Islet of Langerhans (tissue), 1 donor: ENCODE results near the gene MECP2.

Experiments
- FAIRE-seq: peaks from one replicate; lab custom pipeline; 2011; peaks lifted over from hg19 to GRCh38; lab: Jason Lieb, UNC

MECP2 gene

DNA sequence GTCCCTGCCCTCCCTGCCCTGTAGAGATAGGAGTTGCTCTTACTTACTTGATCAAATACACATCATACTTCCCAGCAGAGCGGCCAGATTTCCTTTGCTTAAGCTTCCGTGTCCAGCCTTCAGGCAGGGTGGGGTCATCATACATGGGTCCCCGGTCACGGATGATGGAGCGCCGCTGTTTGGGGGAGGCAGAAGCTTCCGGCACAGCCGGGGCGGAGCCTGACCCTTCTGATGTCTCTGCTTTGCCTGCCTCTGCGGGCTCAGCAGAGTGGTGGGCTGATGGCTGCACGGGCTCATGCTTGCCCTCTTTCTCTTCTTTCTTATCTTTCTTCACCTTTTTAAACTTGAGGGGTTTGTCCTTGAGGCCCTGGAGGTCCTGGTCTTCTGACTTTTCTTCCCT lies 65.4 kb downstream of the MECP2 start:
- FAIRE-seq, result no peak

DNA sequence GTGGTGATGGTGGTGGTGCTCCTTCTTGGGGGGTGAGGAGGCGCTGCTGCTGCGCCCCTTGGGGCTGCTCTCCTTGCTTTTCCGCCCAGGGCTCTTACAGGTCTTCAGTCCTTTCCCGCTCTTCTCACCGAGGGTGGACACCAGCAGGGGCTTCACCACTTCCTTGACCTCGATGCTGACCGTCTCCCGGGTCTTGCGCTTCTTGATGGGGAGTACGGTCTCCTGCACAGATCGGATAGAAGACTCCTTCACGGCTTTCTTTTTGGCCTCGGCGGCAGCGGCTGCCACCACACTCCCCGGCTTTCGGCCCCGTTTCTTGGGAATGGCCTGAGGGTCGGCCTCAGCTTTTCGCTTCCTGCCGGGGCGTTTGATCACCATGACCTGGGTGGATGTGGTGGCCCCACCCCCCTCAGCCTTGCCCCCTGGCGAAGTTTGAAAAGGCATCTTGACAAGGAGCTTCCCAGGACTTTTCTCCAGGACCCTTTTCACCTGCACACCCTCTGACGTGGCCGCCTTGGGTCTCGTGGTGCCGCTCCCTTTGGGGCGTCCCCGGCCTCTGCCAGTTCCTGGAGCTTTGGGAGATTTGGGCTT lies 66.7 kb downstream of the MECP2 start:
- no peak for FAIRE-seq

DNA sequence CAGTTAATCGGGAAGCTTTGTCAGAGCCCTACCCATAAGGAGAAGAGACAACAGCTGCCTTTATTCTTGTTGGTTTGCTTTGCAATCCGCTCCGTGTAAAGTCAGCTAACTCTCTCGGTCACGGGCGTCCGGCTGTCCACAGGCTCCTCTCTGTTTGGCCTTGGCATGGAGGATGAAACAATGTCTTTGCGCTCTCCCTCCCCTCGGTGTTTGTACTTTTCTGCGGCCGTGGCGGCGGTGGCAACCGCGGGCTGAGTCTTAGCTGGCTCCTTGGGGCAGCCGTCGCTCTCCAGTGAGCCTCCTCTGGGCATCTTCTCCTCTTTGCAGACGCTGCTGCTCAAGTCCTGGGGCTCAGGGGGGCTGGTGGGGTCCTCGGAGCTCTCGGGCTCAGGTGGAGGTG lies 67.3 kb downstream of the MECP2 start:
- FAIRE-seq, result no peak

DNA sequence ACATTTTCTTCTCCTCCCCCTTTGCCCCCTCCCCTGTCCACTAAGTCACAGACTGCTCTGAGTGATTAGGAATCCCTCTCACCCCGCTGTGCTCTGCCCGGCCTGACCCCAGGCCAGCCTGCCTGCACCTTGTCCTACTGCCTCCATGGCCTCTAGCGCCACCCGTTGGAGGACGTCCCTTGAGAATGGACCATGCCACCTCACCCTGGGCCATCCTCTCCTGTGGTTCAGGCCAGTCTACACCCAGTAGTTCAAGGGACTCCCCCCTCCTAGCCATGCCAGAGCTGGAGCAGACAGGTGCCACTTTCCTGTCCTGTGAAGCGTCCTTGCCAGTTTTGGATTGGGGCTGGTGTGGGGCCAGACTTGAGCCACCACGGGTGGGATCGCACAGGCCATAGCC lies 68.1 kb downstream of the MECP2 start:
- FAIRE-seq, result no peak

DNA sequence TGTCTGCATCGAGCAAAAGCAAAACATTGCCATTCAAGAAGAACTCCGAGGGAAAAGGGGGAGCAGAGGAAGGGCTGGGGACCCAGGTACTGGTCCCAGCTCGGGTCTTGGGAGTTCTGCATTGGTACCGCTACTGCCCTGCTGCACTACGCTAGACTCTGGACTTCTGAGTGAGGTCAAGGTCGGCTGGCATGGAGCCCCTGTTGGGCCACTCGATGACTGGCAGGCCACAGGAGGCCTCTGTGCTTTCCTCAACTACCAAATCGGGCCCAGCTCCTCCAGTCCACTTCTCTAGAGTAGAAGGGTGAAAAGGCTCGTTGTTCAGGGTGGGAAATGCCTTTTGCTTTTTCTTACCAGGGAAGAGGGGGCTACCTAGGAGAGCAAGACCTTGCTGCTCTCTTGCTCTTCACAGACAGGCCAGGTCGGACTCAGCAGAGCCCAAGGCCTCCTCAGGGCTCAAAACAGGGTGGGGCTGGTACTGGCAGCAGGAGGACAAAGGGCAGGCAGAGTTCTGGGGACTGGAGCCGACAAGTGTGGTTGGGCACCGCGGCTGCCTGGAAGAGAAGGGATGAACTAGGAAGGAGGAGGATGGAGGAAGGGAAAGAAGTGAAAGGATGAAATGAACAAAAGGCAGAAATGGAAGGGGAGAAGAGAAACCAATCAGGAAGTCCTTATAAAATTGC lies 68.9 kb downstream of the MECP2 start:
- no peak for FAIRE-seq

DNA sequence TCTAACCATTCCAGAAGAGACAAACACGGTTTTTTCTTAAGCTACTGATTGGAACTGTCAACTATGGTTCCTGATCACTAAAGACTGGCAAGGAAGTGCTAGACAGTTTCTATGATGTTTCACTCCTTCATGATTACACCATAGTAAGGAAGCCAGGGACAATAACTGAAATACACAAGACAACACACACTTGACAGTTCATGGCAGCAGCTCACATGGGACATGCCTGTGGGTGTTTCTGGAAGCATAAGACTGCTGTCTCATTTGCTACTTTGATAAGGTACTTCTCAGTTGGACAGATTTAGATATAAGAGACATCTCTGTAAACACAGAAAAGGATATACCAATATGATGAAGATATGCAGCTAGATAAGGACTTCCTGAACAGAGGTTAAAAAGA lies 69.5 kb downstream of the MECP2 start:
- FAIRE-seq, result no peak

DNA sequence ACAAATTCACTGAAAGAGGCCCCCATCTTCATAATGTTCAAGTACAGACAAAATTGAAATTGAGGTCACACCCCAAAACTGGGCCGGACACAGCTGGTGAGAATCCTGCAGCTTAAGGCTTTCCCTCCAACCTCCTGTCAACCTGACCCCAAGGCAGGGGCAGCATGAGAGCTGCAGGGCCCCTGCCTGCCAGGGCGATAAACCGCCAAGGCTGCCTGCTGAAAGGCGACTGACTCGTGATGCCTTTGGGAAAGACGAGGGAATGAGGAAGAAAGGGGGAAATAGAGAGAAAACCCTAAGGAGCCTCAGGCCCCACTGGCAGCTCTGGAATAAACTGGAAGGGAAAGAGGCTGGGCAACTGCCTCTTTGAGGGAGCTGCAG lies 70.5 kb downstream of the MECP2 start:
- FAIRE-seq, result no peak

DNA sequence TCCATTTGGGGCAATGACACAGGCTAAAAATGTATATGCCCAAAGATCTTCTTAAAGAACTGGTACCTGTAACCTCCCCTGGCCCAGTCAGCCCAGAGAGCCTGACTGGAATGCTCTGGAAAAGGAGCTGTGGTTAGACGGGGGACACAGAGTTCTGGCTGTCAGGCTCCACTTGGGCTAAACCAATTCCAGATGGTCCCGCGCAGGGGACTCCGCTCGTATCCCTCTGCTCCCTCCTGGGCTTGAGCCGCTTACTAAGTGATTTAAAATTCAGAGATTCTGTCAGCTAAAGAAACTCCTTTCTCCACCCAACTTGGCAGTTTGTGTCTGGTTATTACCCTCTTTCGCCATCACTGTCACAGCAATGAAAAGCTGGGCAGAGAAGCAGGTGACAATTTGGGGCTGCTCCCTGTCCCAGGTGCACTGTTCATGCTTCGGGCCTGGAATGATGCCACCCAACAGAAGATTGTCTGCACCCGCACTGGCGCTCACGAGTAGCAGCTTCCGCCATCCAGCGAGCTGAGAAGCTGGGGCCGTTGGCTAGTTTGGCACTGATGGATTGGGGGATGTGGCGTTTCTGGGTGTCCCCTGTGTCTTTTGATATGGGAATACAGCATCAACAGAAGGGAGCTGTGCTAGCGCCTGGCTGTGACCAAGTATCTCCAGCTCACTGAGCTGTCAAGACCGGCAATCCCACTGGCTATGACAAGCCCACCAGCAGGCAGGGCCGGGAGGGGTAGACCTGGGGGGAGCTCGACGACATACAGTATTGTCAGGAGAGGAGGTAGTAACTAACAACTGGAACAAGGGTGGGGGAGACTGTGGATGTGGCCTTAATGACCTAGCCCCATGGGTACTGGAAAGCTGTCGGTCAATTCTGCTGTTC lies 71.1 kb downstream of the MECP2 start:
- no peak for FAIRE-seq

DNA sequence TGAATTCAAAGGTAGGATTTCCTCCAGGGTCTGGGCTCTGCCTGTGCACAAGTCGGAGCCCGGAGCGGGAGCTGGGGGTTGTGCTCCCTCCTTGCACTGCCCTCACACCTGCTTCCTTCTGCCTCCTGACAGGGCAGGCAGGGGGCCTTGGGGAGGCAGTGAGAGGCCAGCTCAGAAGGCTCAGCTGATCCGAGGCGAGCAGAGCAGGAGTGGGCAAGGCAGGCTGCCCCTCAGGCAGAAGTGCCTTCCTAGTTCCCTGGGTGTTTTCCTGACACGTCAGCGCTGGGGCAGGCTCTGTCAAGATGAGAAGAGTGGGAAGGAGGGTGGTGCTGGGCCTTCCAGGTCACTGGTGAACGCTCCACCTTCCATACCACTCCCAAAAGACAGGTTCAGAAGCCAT lies 72.3 kb downstream of the MECP2 start:
- FAIRE-seq, result no peak

DNA sequence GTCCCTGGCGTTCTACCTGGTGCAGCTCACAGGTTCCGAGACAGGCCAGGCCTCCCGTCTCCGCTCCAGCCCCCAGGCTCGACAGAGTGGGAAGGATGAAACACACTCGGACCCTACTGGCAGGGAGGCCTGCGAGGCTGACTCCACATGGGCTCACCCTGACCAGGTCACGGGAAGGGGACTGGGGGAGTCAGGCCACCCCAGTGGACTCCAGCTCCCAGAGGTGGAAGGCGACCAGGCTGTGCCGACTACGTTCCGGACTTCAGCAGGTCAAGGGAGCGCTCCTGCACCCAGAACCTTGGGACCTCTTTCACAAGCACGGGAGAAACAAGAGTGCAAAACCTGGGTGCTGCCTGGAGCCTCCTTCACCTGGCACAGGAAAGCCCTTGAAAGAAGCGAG lies 73.2 kb downstream of the MECP2 start:
- FAIRE-seq, result no peak

DNA sequence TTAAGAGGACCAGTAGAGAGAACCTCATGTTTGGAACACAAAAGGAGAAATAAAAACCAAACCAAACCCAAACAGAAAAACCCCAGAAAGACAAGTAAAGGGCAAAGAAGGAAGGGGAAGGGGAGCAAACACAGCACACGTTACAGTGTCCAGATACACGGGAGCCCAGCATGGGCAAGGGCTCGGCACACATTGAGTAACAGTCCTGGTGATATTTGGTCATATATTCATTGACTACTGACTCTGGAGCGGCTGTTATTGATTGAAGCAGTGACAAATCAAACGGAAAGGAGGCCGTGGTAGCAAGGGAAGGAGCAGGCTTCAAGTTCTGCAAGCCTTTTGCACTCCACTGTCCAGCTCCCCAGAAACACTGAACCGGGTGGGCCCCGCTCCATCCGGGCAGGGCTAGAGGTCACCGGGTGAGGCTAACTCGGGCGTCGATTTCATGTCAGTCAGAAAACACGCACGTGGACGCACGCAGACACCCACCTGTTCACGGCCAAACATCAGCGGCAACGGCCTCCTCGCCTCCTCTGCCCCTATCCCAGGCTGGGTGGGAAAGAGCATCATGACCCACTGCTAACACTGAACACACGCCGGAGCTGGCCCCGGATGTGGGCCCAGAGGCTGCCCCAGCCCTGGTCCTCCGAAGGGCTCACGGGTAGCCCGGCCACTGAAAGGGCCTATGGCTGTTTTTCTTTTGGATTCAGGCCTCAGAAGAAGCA lies 74.1 kb downstream of the MECP2 start:
- no peak for FAIRE-seq

DNA sequence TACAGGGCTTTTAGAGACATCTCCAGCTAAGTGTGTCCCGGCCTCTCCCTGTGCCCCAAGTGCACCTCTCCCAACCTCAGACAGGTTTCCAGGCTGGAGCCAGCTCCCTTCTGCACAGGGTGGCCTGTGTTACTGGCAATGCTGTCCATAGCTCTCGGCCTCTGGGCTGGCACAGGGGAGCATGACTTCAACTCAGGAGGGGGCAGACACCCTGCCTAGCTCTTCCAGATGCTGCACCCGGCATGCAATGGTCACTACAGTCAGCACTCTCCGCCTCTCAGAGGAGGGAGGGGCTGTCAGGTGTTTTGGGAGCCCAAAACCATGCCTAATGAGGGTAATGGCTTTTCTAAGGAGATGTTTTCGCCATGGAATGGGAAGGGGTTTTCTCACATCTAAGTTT lies 75.4 kb downstream of the MECP2 start:
- no peak for FAIRE-seq

DNA sequence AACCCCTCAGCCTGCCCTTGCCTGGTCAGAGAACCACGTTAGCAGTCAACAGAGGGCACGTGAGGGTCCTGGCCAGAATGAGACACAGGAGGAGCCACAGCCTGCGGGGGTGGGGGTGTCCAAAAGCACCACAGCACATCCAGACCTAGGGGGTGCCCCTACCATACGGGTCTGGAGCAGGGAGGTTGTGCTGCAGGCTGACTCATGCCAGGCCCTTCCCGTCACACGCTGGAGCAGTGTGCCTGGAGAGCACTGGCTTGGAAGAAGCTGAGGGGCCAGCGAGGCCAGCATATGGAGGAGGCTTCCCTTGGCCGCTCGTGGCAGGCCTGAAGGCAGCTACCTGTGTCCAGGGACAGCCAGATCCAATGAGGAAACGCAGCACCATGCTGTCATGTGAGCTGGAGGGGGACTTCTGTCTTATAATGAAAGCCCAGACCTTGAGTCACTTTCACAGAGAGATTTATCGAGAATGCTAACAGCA lies 76.3 kb downstream of the MECP2 start:
- FAIRE-seq, result no peak

DNA sequence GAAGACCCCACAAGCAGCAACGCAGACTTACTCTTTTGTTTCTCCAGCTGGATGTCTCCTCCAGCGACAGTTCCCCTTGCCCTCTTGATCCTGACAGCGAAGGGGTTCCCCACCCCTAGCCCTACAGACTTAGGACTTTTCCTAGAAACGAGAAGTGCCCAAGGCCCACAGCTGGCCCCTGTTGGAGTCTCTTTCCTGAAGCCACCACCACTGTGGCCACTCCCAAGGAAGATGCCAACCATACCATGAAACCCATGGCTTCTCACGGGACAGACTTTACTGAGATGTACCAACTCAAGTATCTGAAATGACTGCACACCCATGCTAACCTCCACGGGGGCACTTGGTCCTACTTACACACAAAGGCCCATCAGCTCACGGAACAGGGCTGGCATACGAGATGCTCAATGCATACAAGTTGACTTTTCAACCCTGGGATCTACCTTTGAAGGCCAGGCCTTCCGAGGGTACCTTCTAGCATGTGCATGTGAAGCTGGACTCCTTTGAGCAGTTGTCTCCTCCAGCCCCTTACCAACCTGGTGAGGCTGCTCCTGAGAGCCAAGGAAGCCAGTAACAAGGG lies 76.9 kb downstream of the MECP2 start:
- no peak for FAIRE-seq

DNA sequence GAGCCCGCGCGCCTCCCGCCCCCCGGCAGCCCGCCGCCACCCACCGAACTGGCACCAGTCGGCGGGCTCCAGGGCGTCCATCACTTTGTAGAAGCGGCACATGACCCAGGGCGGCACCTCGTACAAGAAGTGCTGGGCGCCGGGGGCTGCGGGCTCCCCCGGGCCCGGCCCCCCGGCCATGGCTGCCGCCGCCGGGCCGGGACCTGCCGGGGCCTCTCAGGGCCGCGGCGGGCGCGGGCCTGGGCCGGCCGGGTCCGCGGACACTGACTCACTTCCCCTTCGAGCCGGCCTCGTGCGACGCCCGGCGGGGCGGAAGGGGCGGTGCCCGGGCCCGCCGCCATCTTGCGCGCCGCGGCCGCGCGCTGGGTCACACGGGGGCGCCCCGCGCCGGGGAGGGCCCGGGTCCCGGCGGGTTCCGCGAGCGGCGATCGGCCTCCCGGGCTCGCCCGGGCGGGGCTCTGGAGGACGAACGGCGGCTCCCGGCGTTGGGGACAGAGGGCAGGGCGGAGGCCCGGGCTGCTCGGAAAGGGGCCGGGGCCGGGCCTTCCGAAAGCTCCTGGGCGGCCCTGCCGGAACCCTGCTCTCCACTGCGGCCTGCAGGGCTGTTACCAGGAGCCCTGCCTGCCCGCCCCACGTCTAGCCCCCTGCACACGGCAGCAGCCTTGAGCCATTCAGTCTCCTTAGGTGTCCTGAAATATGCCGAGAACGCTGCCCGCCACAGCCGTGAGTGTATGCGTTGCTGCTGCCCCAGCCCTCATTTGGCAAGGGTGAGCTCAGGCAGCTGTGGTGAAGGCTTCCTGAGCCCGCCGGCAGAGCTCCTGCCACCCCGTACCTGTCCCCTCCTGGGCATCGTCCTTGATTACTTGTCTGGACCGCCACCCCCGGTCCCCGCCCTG lies 77.6 kb downstream of the MECP2 start, which contains the start of gene IRAK1:
Gene IRAK1 (minus strand): TSS at position 270 of the 896 bp plus-strand sequence. CDS start 90 bp downstream, at position 180.
- FAIRE-seq, result no peak

DNA sequence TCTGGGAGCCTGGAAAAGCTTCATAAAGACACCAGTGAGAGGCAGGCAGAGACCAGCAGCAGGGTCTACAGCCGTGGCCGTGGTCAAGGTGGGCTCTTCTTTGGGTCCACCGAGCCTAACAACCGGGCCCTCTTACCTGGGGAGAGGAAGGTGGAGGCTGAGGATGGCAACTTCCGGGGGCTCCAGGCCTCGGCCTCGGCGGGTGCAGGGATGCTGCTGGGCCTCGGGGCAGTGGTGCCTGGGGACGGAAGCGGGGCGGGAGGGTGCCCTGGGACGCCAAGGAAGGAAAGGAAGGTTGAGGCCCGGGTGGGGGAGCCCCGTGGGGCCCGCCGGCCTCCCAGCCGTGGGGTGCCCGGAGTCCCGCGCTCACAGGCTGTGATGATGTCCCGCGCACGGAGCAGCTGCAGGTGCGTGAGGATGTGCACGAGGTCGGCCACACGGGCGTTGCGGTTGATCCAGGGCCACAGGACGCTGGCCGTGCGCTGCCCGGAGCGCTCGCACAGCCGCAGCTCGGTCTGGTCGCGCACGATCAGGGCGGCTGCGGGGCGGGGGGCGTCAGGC lies 78.4 kb downstream of the MECP2 start:
- no peak for FAIRE-seq

DNA sequence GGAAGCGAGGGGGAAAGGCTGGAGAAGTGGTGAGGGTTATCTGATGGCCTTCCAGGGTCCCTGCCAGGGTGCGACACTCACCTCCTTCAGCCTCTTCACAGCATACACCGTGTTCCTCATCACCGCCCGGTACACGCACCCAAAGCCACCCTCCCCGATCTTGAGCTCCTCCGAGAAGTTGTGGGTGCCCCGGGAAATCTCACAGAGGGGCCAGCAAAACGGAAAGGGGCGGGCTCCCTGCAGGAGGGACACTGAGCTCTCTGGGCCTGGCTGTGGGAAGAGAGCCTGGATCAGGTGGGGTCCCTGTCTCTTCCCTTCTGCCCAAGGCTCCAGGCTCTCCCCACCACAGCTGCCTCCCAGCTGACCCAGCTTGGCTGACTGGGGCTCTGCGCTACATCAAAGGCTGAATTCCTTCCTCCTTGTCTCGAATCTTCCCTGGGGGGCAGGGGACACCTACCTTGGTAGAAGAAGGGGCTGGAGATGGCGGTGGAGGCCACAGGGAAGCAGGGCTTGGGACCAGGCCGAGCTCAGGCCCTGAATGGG lies 78.9 kb downstream of the MECP2 start:
- FAIRE-seq, result no peak

DNA sequence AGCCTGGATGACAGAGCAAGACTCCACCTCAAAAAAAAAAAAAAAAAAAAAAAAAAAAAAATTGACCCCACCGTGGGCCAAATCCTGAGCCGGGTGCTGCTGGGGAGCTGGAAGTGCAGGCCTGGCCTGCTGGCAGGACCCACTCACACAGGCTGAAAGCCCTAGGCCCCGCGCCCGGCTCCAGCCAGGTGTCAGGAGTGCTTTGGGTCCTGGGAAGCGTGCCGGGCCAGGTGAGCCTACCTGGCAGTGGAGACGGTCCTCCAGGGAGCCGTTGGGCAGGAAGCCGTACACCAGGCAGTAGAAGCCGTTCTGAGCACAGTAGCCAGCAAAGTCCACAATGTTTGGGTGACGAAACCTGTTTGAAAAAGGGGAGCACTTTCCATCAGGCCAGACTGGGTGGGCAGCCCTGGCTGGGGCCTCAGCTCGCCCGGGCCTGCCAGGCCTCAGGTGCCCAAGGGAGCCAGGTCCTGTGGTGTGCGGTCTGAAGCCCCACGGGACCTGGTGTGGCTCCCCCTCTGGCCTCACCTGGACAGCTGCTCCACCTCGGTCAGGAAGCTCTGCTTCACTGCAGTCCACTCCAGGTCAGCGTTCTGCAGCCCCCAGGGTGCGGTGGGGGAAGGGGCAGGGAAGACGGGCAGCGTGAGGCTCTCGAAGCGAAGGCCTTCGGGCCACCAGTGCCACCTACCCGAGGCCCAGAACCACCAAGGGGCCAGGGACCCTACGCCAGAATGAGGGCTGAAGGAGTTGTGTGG lies 79.6 kb downstream of the MECP2 start:
- FAIRE-seq, result no peak

DNA sequence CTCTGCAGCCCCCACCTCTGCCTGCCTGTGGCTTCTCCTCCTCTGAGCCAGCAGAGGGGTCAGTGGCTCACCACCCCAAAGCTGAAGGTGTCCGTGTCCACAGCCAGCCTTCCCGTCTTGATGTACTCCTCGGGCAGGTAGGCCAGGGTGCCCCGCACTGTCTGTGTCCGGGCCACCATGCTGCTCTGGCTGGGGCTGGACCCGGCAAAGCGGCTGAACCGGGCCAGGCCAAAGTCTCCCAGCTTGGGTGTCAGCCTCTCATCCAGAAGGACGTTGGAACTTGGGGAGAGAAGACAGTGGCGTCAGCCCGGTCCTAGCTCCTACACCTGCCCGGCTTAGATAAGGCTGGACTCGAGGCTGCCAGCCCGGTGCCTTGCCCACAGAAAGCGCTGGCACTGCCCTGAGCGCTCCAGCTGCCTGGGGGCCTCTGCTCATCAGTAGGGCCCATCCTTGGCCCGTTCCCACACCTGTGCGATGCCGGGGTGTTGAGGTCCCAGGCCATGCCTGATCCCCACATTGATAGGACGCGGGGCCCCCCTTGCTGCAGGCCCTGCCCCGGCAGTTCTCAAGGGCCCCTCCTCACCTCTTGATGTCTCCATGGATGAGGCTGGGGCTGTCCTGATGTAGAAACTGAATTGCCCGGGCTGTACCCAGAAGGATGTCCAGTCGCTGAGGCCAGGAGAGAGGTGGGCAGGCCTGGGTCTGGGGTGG lies 81.0 kb downstream of the MECP2 start:
- FAIRE-seq, result no peak
